H9 (cell line): ENCODE measurements around the gene KCNAB3. TPM values are rescaled to one million over a fixed set of nuclear protein-coding genes. Genes with fewer than 3 reads are reported as not detected.

Experiments used
- DNase-seq: peaks from one replicate; pipeline ENCODE4 v3.0.0-alpha.2; 2017
- H2AFZ ChIP-seq: one replicate; pipeline ENCODE4 v1.6.1; 2013; ENCODE audit warnings: mild to moderate bottlenecking, low read length, control low read depth, moderate library complexity
- H2AK5ac ChIP-seq: 2 replicates; pipeline ENCODE4 v1.6.1; 2013; ENCODE audit warnings: low read length, control low read depth, mixed read lengths; ENCODE audit not compliant: insufficient read length
- H2BK120ac ChIP-seq: one replicate; pipeline ENCODE4 v1.6.1; 2013; ENCODE audit warnings: low read depth, mild to moderate bottlenecking, low read length, control low read depth, inconsistent platforms; ENCODE audit not compliant: poor library complexity, severe bottlenecking
- H2BK12ac ChIP-seq: 2 replicates; pipeline ENCODE4 v1.6.1; 2013; ENCODE audit warnings: low read length, control low read depth, mixed read lengths, low read depth; ENCODE audit not compliant: insufficient read length
- H2BK15ac ChIP-seq: 2 replicates; pipeline ENCODE4 v1.6.1; 2013; ENCODE audit warnings: low read depth, low read length, control low read depth
- H2BK20ac ChIP-seq: one replicate; pipeline ENCODE4 v1.6.1; 2013; ENCODE audit warnings: low read depth, mild to moderate bottlenecking, low read length, control low read depth, inconsistent platforms; ENCODE audit not compliant: poor library complexity, severe bottlenecking
- H2BK5ac ChIP-seq: 2 replicates; pipeline ENCODE4 v1.6.1; 2013; ENCODE audit warnings: low read length, control low read depth, mixed read lengths; ENCODE audit not compliant: insufficient read length
- H3K14ac ChIP-seq: 2 replicates; pipeline ENCODE4 v1.6.1; 2013; ENCODE audit warnings: low read length, control low read depth; ENCODE audit not compliant: insufficient read depth
- H3K18ac ChIP-seq: 2 replicates; pipeline ENCODE4 v1.6.1; 2013; ENCODE audit warnings: low read depth, mild to moderate bottlenecking, mixed read lengths, low read length, control low read depth; ENCODE audit not compliant: insufficient read length
- H3K23ac ChIP-seq: 2 replicates; pipeline ENCODE4 v1.6.1; 2013; ENCODE audit warnings: low read length, control low read depth, mixed read lengths, low read depth; ENCODE audit not compliant: insufficient read length
- H3K23me2 ChIP-seq: 2 replicates; pipeline ENCODE4 v1.6.1; 2013; ENCODE audit warnings: low read depth, mild to moderate bottlenecking, mixed read lengths, low read length, control low read depth; ENCODE audit not compliant: insufficient read length, poor library complexity, severe bottlenecking
- H3K27ac ChIP-seq: 2 replicates; pipeline ENCODE4 v1.5.1; 2013; ENCODE audit warnings: low read length, control low read depth, mixed read lengths, low read depth; ENCODE audit not compliant: insufficient read length
- H3K27me3 ChIP-seq: 2 replicates; pipeline ENCODE4 v1.6.1; 2013; ENCODE audit warnings: low read length, control low read depth, inconsistent platforms; ENCODE audit not compliant: insufficient read depth
- H3K4ac ChIP-seq: 2 replicates; pipeline ENCODE4 v1.6.1; 2013; ENCODE audit warnings: low read depth, mild to moderate bottlenecking, control low read depth, inconsistent platforms, low read length, moderate library complexity
- H3K4me1 ChIP-seq: 2 replicates; pipeline ENCODE4 v1.6.1; 2013; ENCODE audit warnings: low read length, control low read depth, inconsistent platforms; ENCODE audit not compliant: insufficient read depth
- H3K4me2 ChIP-seq: 2 replicates; pipeline ENCODE4 v1.6.1; 2013; ENCODE audit warnings: low read length, control low read depth, mixed read lengths; ENCODE audit not compliant: insufficient read length, insufficient read depth
- H3K56ac ChIP-seq: 2 replicates; pipeline ENCODE4 v1.6.1; 2013; ENCODE audit warnings: low read depth, mild to moderate bottlenecking, mixed read lengths, low read length, control low read depth; ENCODE audit not compliant: insufficient read length
- H3K79me1 ChIP-seq: 2 replicates; pipeline ENCODE4 v1.6.1; 2013; ENCODE audit warnings: low read depth, mild to moderate bottlenecking, moderate library complexity, low read length, control low read depth, inconsistent platforms; ENCODE audit not compliant: insufficient read depth, poor library complexity, severe bottlenecking
- H3K79me2 ChIP-seq: 2 replicates; pipeline ENCODE4 v1.6.1; 2013; ENCODE audit warnings: low read length, control low read depth, inconsistent platforms; ENCODE audit not compliant: insufficient read depth
- H3K9ac ChIP-seq: 2 replicates; pipeline ENCODE4 v1.6.1; 2013; ENCODE audit warnings: low read length, control low read depth, mixed read lengths; ENCODE audit not compliant: insufficient read length; ENCODE audit errors: extremely low read depth
- H3K9me3 ChIP-seq: one replicate; pipeline ENCODE4 v1.6.1; 2013; ENCODE audit warnings: low read depth, low read length, inconsistent platforms; ENCODE audit not compliant: control insufficient read depth
- H3T11ph ChIP-seq: one replicate; pipeline ENCODE4 v1.6.1; 2013; ENCODE audit warnings: mild to moderate bottlenecking, low read length, control low read depth, inconsistent platforms
- H4K20me1 ChIP-seq: one replicate; pipeline ENCODE4 v1.6.1; 2013; ENCODE audit not compliant: control insufficient read depth, insufficient read length, insufficient read depth
- H4K5ac ChIP-seq: 2 replicates; pipeline ENCODE4 v1.6.1; 2013; ENCODE audit warnings: low read depth, mild to moderate bottlenecking, mixed read lengths, low read length, control low read depth; ENCODE audit not compliant: insufficient read length
- H4K8ac ChIP-seq: replicated peaks from 2 replicates; pipeline ENCODE4 v1.6.1; 2013; ENCODE audit warnings: low read length, control low read depth, mixed read lengths, low read depth; ENCODE audit not compliant: insufficient read length
- H4K91ac ChIP-seq: 2 replicates; pipeline ENCODE4 v1.6.1; 2013; ENCODE audit warnings: low read depth, mild to moderate bottlenecking, moderate library complexity, mixed read lengths, low read length, control low read depth; ENCODE audit not compliant: insufficient read length
- H3K27ac Mint-ChIP-seq, 3 experiments: 2 replicates in 2 of 3; 3 replicates in 1 of 3; pipeline ENCODE4 v1.8.0; 2020 to 2021; ENCODE audit warnings: mixed read lengths in 3 of 3, mild to moderate bottlenecking in 1 of 3, moderate library complexity in 1 of 3
- H3K27me3 Mint-ChIP-seq: 2 replicates; pipeline ENCODE4 v1.8.0; 2021; ENCODE audit warnings: low read depth, mild to moderate bottlenecking, moderate library complexity, mixed read lengths
- H3K36me3 Mint-ChIP-seq, 3 experiments: 2 replicates in 2 of 3; 3 replicates in 1 of 3; pipeline ENCODE4 v1.8.0; 2020 to 2021; ENCODE audit warnings: low read depth in 3 of 3, mixed read lengths in 3 of 3; ENCODE audit not compliant: insufficient read depth in 1 of 3
- H3K4me1 Mint-ChIP-seq, 2 experiments: 2 replicates each; pipeline ENCODE4 v1.8.0; 2020; ENCODE audit warnings: mixed read lengths in 2 of 2
- H3K4me3 Mint-ChIP-seq, 2 experiments: 2 replicates in 1 of 2; 3 replicates in 1 of 2; pipeline ENCODE4 v1.8.0; 2020 to 2021; ENCODE audit warnings: mild to moderate bottlenecking in 2 of 2, mixed read lengths in 2 of 2, moderate library complexity in 1 of 2
- H3K9me3 Mint-ChIP-seq, 2 experiments: 2 replicates in 1 of 2; 3 replicates in 1 of 2; pipeline ENCODE4 v1.8.0; 2020; ENCODE audit warnings: mild to moderate bottlenecking in 2 of 2, mixed read lengths in 2 of 2, moderate library complexity in 1 of 2
- CTCF ChIP-seq: fragments of 200-600 bp; sonication (generic); conservative IDR thresholded peaks from 3 replicates; pipeline ENCODE4 v1.8.0; 2021; ENCODE audit warnings: antibody characterized with exemption, mild to moderate bottlenecking
- WGBS: extraction: QIAGEN DNeasy Blood & Tissue Kit; methylation state at CpG from one replicate; pipeline ENCODE4 v1.1.7; 2013; ENCODE audit warnings: missing lambda C conversion rate, low lambda C conversion rate, mixed read lengths; ENCODE audit not compliant: insufficient read length; ENCODE audit errors: extremely low coverage; 5-methylcytosine and 5-hydroxymethylcytosine counted together
- total RNA-seq: library from RNA; stranded (reverse); gene quantifications from 2 replicates; pipeline ENCODE4 v1.2.1, GENCODE V29; 2021

Gene KCNAB3
- total RNA-seq, 1 experiment from 2014 or later: 6.4 TPM

GRCh38 chr17:7882629-7883028 is 47.0 kb downstream of the KCNAB3 start:
- H4K8ac ChIP-seq: no peak overlapping the region
- no peaks in the 10 kb centered on the region for H4K20me1 ChIP-seq
- H2AK5ac ChIP-seq: no peak overlapping the region
- no peak overlapping the region for H4K5ac ChIP-seq
- Mint-ChIP-seq H3K27ac (no peak overlapping the region), H3K36me3 (peaks cover 0 to 4% (median 0%) of the 10 kb centered on the region in 3 experiments; a peak in 1 of 7 replicates), H3K4me3 (no peak overlapping the region), H3K4me1 (peaks cover 0 to 3% of the 10 kb centered on the region in 2 experiments; a peak in 3 of 4 replicates), H3K9me3 (no peaks in the 10 kb centered on the region), H3K27me3 (no peaks in the 10 kb centered on the region; the same call in none of the 2 replicates)
- no peaks in the 10 kb centered on the region for H3K9me3 ChIP-seq
- no CpG with 5 or more reads among the region's 3 CpGs for WGBS
- no peak overlapping the region for H3K14ac ChIP-seq
- no peak overlapping the region for H3K23ac ChIP-seq
- TF ChIP-seq CTCF: no peak
- H2BK20ac ChIP-seq: no peak overlapping the region
- H3K27me3 ChIP-seq: no peaks in the 10 kb centered on the region; the same call in 1 of the 2 replicates
- H3K18ac ChIP-seq: no peak overlapping the region
- H3K79me1 ChIP-seq: no peaks in the 10 kb centered on the region
- H3K9ac ChIP-seq: no peak overlapping the region
- no peak overlapping the region for H3K4ac ChIP-seq
- H2BK120ac ChIP-seq: no peak overlapping the region
- no peak overlapping the region for H3T11ph ChIP-seq
- H3K4me1 ChIP-seq: no peaks in the 10 kb centered on the region
- H2BK15ac ChIP-seq: no peak overlapping the region
- H3K4me2 ChIP-seq: no peak overlapping the region
- H2AFZ ChIP-seq: no peak overlapping the region
- no peaks in the 10 kb centered on the region for H3K79me2 ChIP-seq
- H3K27ac ChIP-seq: no peak overlapping the region
- H2BK5ac ChIP-seq: no peak overlapping the region
- H4K91ac ChIP-seq: no peak overlapping the region
- no peak overlapping the region for H2BK12ac ChIP-seq
- peak; percentile 26 for DNase-seq
- no peak overlapping the region for H3K56ac ChIP-seq
- H3K23me2 ChIP-seq: peaks cover 22% of the 10 kb centered on the region
